H1 (cell line): ENCODE measurements around the gene STT3B. TPM values are rescaled to one million over a fixed set of nuclear protein-coding genes. Genes with fewer than 3 reads are reported as not detected.

Experiments
- RXRA ChIP-seq: IDR thresholded peaks from 2 replicates; pipeline ENCODE4 v1.6.1; 2011; ENCODE audit warnings: low read depth, mild to moderate bottlenecking, low read length, moderate library complexity; ENCODE audit not compliant: insufficient read depth
- polyA plus RNA-seq, 7 experiments: library from polyadenylated mRNA; depleted of rRNA in 3 of 7; stranded (reverse) in 5 of 7; unstranded in 2 of 7; fragments of >200 nt in 5 of 7; fragments of 200-250 nt in 2 of 7; gene quantifications; 1 replicate in 5 of 7; 2 replicates in 1 of 7; 4 replicates in 1 of 7; pipeline versions ENCODE4 v1.2.1 to v1.2.3, GENCODE V29; 2011 to 2013; ENCODE audit warnings: missing spikeins in 2 of 7, mixed read lengths in 2 of 7
- total RNA-seq: library from RNA; stranded (reverse); fragmentation: NEBNext Ultra II Directional; extraction: Animal tissue kit (Norgen Biotek cat#: 25700); gene quantifications from 2 replicates; pipeline ENCODE4 v1.2.1, GENCODE V29; 2021

STT3B gene
- total and polyA plus RNA-seq, 2 of the 8 experiments (the other 6 are each of a cell fraction or from before 2014, with no cell fraction given), result 43.5 to 134 TPM

GRCh38 chr3:31589228-31589627 lies 56.5 kb downstream of the STT3B start (continued):
- TF ChIP-seq RXRA, result no peak
